HCT116 (cell line): ENCODE measurements around the gene GALNT16.

ENCODE experiments used
- EZH2 ChIP-seq: fragments of 200-600 bp; sonication (generic); IDR thresholded peaks from 2 replicates; pipeline ENCODE4 v1.6.1; 2017; ENCODE audit warnings: antibody characterized with exemption, mixed run types
- MAX ChIP-seq: IDR thresholded peaks from 2 replicates; pipeline ENCODE4 v1.6.1; 2012
- RAD21 ChIP-seq: IDR thresholded peaks from 2 replicates; pipeline ENCODE4 v1.6.1; 2012; ENCODE audit warnings: low read depth, mild to moderate bottlenecking

- TF ChIP-seq RAD21: no peak
- no peak for TF ChIP-seq EZH2
- no peak for TF ChIP-seq MAX
Observed at GRCh38 chr14:69261761-69262331, 1.9 kb downstream of the GALNT16 start.
